ENCODE data around the gene BAK1. TPM values are rescaled to one million over a fixed set of nuclear protein-coding genes. Genes with fewer than 3 reads are reported as not detected.

BAK1 gene
- total and polyA plus RNA-seq, 2 of the 4 experiments (the other 2 are of a cell fraction): 12.0 to 19.0 TPM

DNA sequence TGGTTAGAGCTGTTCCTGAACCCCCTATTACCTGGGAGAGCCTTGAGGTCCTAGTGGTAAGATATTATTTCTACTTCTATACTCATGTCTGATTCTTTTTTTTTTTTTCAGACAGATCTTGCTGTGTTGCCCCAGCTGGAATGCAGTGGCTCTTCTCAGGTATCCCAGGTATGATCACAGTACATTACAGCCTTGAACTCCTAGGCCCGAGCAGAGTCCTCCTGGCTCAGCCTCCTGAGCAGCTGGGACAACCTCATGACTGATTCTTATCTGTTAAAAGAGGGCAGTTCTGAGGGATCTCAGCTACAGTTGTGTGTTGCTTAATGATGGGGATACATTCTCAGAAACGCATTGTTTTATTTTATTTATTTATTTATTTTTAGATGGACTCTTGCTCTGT lies 30.2 kb downstream of the BAK1 start:
- H2BK15ac ChIP-seq (ENCODE audit: low read depth, low read length): no peak overlapping the region
- no TSS peak for BruUV-seq (replicated peaks)
- POLR2A ChIA-PET (ENCODE audit: unreplicated experiment): no interaction called here

More for the DNA sequence above, 30.2 kb downstream of the BAK1 start:
- no peaks in the 10 kb centered on the region for H3K79me1 ChIP-seq (ENCODE audit: low read depth in 1 of 2, low read length in 2 of 2)
- ATAC-seq (ENCODE audit: low read depth) (no peak), DNase-seq (no peak)
- H3K23ac ChIP-seq (ENCODE audit: low read depth, low read length): no peak overlapping the region
- no CpG with 5 or more reads among the region's 2 CpGs for WGBS, 2 experiments (ENCODE audit: extremely low coverage in 2 of 2, insufficient read length in 1 of 2)
- H3K4ac ChIP-seq (ENCODE audit: low read depth, low read length): no peak overlapping the region
- H3K4me1 ChIP-seq (ENCODE audit: control insufficient read depth, insufficient read depth, low read length): no peaks in the 10 kb centered on the region
- H4K20me1 ChIP-seq (ENCODE audit: insufficient read depth, low read length): no peaks in the 10 kb centered on the region
- H2AK5ac ChIP-seq (ENCODE audit: low read depth, low read length): no peak overlapping the region
- peaks cover 7% of the 10 kb centered on the region for H3K27me3 ChIP-seq (ENCODE audit: control insufficient read depth, insufficient read depth, low read length)
- H3K36me3 ChIP-seq (ENCODE audit: control insufficient read depth, insufficient read depth, low read length): no peaks in the 10 kb centered on the region
- no peak overlapping the region for H3K56ac ChIP-seq (ENCODE audit: extremely low read depth, insufficient read depth, low read length)
- H2AK9ac ChIP-seq (replicated peaks; ENCODE audit: low read depth, low read length, poor library complexity): no peak overlapping the region
- H3K9ac ChIP-seq (ENCODE audit: low read depth, low read length): no peak overlapping the region
- dilution Hi-C loops (cut with HindIII; ENCODE audit: low sequenced_read_pairs, unreplicated experiment) (no loop called here), in situ Hi-C loops (cut with MboI; ENCODE audit: low sequenced_read_pairs) (no loop called here), intact Hi-C loops (cut with micrococcal nuclease) (no loop called here)
- H3K9me3 ChIP-seq (ENCODE audit: control insufficient read depth, insufficient read depth, low read length): no peaks in the 10 kb centered on the region
- H2BK5ac ChIP-seq (ENCODE audit: low read depth, low read length, poor library complexity, severe bottlenecking): no peak overlapping the region
- no peak overlapping the region for H2BK20ac ChIP-seq (ENCODE audit: low read depth, low read length)
- no peak overlapping the region for H3K27ac ChIP-seq (ENCODE audit: insufficient read depth, low read length)
- no peak overlapping the region for H3K14ac ChIP-seq (replicated peaks; ENCODE audit: low read depth, low read length)
- TF ChIP-seq FOS (IDR thresholded peaks at IDR 0.05; ENCODE audit: low read depth, low read length) (no peak), MAFK (IDR thresholded peaks at IDR 0.05; ENCODE audit: low read depth, low read length) (no peak), CEBPB (IDR thresholded peaks at IDR 0.05; ENCODE audit: low read depth, low read length) (no peak), RAD21 (IDR thresholded peaks at IDR 0.05; ENCODE audit: low read length) (no peak), SMC3 (IDR thresholded peaks at IDR 0.05; ENCODE audit: low read depth, low read length) (no peak), POLR2A (IDR thresholded peaks at IDR 0.05; ENCODE audit: low read depth, low read length) (no peak), NFE2L2 (IDR thresholded peaks at IDR 0.05; ENCODE audit: low read depth, low read length) (no peak), MXI1 (IDR thresholded peaks at IDR 0.05; ENCODE audit: borderline replicate concordance, low read depth, low read length) (no peak)
- H4K8ac ChIP-seq (ENCODE audit: low read depth in 2 of 2, low read length in 2 of 2): no peak overlapping the region
- no peak overlapping the region for H2AFZ ChIP-seq (replicated peaks; ENCODE audit: low read length, poor library complexity)
- CTCF ChIA-PET: no interaction called here
- no peak overlapping the region for H4K91ac ChIP-seq (ENCODE audit: insufficient read depth, low read depth, low read length)
- H2BK120ac ChIP-seq (ENCODE audit: low read depth, low read length): no peak overlapping the region
- H3K4me3 ChIP-seq (ENCODE audit: insufficient read depth, low read depth, low read length): no peak overlapping the region
- H3K18ac ChIP-seq (ENCODE audit: low read depth, low read length): no peak overlapping the region
- no peak overlapping the region for H3K4me2 ChIP-seq (ENCODE audit: low read depth, low read length)
- H3K9me1 ChIP-seq (ENCODE audit: insufficient read depth, low read length): no peaks in the 10 kb centered on the region
- H4K5ac ChIP-seq (ENCODE audit: low read depth, low read length): no peak overlapping the region
